NCI-H187 (cell line): ENCODE data around the gene ZNF804A.

Experiments
- DNase-seq, 2 experiments: peaks; one replicate each; lab custom pipeline; 2025; lab: John Stamatoyannopoulos, UW

ZNF804A gene

DNA sequence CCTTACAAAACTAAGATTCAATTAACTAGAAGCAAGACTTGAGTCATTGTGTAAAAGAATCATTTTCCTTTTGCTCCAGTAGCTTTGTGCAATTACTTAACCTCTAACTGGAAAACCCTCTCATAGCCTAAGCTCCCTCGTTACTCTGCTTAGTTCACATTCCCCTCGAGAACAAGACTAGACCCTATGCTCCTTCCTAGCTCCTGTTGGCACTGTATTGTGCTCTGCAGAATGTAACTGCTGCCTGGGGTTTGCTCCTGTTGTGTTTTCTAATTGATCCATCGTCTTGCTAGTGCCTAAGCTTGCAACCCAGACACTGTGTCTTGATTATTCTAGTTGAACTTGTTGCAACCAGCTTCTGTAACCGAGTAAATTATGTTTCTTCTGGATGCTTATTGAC, 347.0 kb downstream of the ZNF804A start:
- no peak for DNase-seq

DNA sequence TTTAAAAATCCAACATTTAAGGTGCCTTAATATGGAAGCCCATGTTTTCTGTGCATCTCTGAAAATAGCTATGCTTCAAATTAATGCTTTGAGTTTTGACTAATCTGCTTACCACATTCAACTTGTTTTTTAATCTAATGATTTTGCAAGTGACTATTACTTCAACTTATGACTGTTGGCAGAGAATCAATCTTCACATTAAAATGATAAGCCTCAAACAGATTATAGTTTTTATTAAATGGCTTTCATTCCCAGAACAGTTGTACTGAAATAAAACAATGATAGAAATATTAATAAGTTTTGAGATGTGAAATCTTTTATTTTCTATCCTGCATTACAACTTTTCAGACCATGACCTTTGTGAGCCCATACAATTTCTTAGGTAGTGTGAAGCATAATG, 347.5 kb downstream of the ZNF804A start:
- no peak for DNase-seq

DNA sequence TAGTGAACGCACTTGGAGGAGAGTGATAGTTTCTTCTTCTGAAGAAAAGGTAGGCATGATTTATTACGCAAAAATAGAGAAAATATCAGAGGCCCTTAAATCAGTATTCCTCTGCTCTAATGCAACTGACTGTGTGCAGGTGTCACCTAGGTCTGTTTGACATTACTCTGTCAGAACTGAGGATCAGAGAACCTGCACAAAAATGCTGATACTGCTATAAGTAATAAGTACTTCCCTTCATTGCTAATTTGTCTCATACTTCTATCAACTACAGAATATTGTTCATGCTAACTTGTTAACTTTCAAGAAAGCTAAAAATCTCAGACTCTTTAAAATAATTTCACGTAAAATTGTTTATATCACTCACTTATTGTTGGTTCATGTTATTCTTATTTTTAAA, 358.5 kb downstream of the ZNF804A start:
- DNase-seq = no peak

DNA sequence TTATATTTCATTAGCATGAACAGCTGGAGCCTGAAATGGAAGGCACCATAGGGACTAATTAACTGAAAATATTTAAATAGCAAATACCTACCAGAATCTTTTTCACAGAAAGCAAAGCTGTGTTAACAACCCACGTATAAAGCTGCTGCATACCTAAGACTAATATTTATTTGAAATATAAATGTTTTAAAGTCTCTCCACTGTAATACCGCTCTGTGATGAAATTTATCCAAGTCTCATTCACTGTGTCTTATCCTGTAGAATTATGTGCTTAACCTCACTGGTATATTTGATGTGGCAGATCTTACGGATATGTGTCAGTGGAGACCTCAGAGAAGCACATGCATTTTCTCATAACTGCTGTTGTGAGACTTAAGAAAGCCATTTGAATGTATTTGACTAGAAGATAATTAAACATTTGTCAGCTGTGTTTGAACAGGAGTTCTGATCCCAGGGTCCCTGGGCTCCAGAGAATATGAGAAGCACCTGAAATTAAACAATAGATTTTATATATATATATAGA, 373.3 kb downstream of the ZNF804A start:
- DNase-seq = no peak
